Prostate gland (tissue), 2 donors: ENCODE results near the gene HPX.

Experiments
- CTCF ChIP-seq, 4 experiments: fragments of 200-600 bp in 2 of 4; fragments of 450-650 bp in 2 of 4; sonication (generic) in 2 of 4; IDR thresholded peaks; 1 replicate in 3 of 4; 2 replicates in 1 of 4; pipeline ENCODE4 v1.5.1; 2016 to 2019; ENCODE audit warnings: antibody characterized with exemption in 4 of 4, mild to moderate bottlenecking in 2 of 4, moderate library complexity in 2 of 4
- POLR2AphosphoS5 ChIP-seq: sonication (generic); formaldehyde crosslinking; IDR thresholded peaks from one replicate; pipeline ENCODE4 v1.6.1; 2017; ENCODE audit warnings: antibody characterized with exemption

- TF ChIP-seq CTCF (IDR thresholded peaks at IDR 0.05) = no peak
- no peak for TF ChIP-seq POLR2AphosphoS5
These were observed 1.7 kb upstream of the HPX start for GRCh38 chr11:6442441-6442840.
